T-helper 2 cell treated with Interferon-gamma antibody and Interleukin-4, amounts not matched to agents 5 μg/mL and 100 μg/mL, for 36 hours (primary cell): ENCODE results near the gene RARRES2.

Experiments used
- DNase-seq: peaks from one replicate; pipeline ENCODE4 v3.0.0; 2021; ENCODE audit warnings: low spot score
- H3K27ac Mint-ChIP-seq: one replicate; pipeline ENCODE4 v1.8.0; 2021; ENCODE audit warnings: mild to moderate bottlenecking, mixed read lengths
- H3K27me3 Mint-ChIP-seq: one replicate; pipeline ENCODE4 v1.8.0; 2021; ENCODE audit warnings: low read depth, mixed read lengths
- H3K36me3 Mint-ChIP-seq: one replicate; pipeline ENCODE4 v1.8.0; 2021; ENCODE audit warnings: low read depth, mixed read lengths
- H3K4me1 Mint-ChIP-seq: one replicate; pipeline ENCODE4 v1.8.0; 2021; ENCODE audit warnings: low read depth, mixed read lengths
- H3K4me3 Mint-ChIP-seq: one replicate; pipeline ENCODE4 v1.8.0; 2022; ENCODE audit warnings: mild to moderate bottlenecking, moderate library complexity, mixed read lengths
- H3K9me3 Mint-ChIP-seq: one replicate; pipeline ENCODE4 v1.8.0; 2021; ENCODE audit warnings: mixed read lengths

Gene RARRES2

DNA sequence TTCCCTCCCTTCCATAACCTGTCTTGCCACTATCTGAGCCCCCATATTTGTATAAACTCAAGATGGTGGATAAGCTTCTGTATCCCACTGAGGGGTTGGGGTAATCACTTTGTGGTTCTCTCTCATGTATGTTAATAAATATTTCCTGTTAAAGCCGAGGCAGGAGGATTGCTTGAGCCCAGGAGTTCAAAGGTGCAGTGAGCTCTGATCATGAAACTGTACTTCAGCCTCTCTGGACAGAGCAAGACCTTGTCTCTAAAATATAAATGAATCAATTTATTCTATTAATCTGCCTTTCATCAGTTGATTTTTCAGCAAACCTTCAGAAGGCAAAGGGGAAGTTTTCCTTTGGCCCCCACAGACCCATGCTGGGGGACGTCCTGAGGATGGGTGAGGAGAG, 1.8 kb upstream of the RARRES2 start:
- H3K4me3 Mint-ChIP-seq = no peak overlapping the region
- H3K27me3 Mint-ChIP-seq = peaks cover 54% of the 10 kb centered on the region
- H3K36me3 Mint-ChIP-seq = no peaks in the 10 kb centered on the region
- H3K27ac Mint-ChIP-seq = no peak overlapping the region
- peaks cover 9% of the 10 kb centered on the region for H3K9me3 Mint-ChIP-seq
- no peaks in the 10 kb centered on the region for H3K4me1 Mint-ChIP-seq
- no peak for DNase-seq

GRCh38 chr7:150342121-150342408, 636 bp upstream of the RARRES2 start:
- no peaks in the 10 kb centered on the region for H3K4me1 Mint-ChIP-seq
- no peak overlapping the region for H3K27ac Mint-ChIP-seq
- H3K27me3 Mint-ChIP-seq = peaks cover 54% of the 10 kb centered on the region
- H3K9me3 Mint-ChIP-seq = peaks cover 9% of the 10 kb centered on the region
- DNase-seq = no peak
- no peak overlapping the region for H3K4me3 Mint-ChIP-seq
- H3K36me3 Mint-ChIP-seq = no peaks in the 10 kb centered on the region

GRCh38 chr7:150340875-150341262, 560 bp downstream of the RARRES2 start:
- no peak overlapping the region for H3K4me3 Mint-ChIP-seq
- H3K9me3 Mint-ChIP-seq = peaks cover 9% of the 10 kb centered on the region
- no peak for DNase-seq
- no peaks in the 10 kb centered on the region for H3K36me3 Mint-ChIP-seq
- H3K27ac Mint-ChIP-seq = no peak overlapping the region
- H3K4me1 Mint-ChIP-seq = no peaks in the 10 kb centered on the region
- peaks cover 46% of the 10 kb centered on the region for H3K27me3 Mint-ChIP-seq

- H3K36me3 Mint-ChIP-seq = no peaks in the 10 kb centered on the region
- H3K27me3 Mint-ChIP-seq = peaks cover 45% of the 10 kb centered on the region
- H3K4me3 Mint-ChIP-seq = no peak overlapping the region
- no peak for DNase-seq
- H3K4me1 Mint-ChIP-seq = no peaks in the 10 kb centered on the region
- no peak overlapping the region for H3K27ac Mint-ChIP-seq
- H3K9me3 Mint-ChIP-seq = peaks cover 9% of the 10 kb centered on the region
Measured at GRCh38 chr7:150340024-150340749, 1.2 kb downstream of the RARRES2 start.

- DNase-seq = no peak
- H3K4me1 Mint-ChIP-seq = no peaks in the 10 kb centered on the region
- peaks cover 37% of the 10 kb centered on the region for H3K27me3 Mint-ChIP-seq
- no peaks in the 10 kb centered on the region for H3K36me3 Mint-ChIP-seq
- H3K9me3 Mint-ChIP-seq = peaks cover 9% of the 10 kb centered on the region
- no peak overlapping the region for H3K4me3 Mint-ChIP-seq
- H3K27ac Mint-ChIP-seq = no peak overlapping the region
Measured at GRCh38 chr7:150339409-150339809, 2.0 kb downstream of the RARRES2 start.

GRCh38 chr7:150338166-150338829, 3.1 kb downstream of the RARRES2 start:
- no peak overlapping the region for H3K27ac Mint-ChIP-seq
- H3K4me1 Mint-ChIP-seq = no peaks in the 10 kb centered on the region
- H3K4me3 Mint-ChIP-seq = no peak overlapping the region
- peaks cover 29% of the 10 kb centered on the region for H3K27me3 Mint-ChIP-seq
- DNase-seq = no peak
- no peaks in the 10 kb centered on the region for H3K36me3 Mint-ChIP-seq
- peaks cover under 1% of the 10 kb centered on the region for H3K9me3 Mint-ChIP-seq

DNA sequence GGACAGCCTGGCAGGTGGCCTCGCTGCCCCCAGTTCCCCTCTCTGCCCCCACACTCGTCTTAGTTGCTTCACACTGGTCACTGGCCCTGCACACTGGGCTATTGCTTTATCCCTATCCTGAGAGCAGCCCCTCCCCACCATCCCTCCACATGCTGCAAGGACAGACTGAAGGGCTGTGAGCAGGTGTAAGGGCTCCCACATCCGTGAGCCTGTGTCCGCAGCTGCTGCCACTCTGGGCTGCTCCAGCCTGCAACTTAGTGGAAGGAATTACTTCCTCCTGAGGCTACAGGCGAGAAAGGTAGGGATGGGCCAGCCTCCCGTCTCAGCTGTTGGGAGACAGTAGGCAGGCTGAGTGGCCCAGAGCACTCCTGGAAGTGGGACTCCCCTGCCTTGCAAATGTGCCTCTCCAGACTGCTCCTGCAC, 3.8 kb downstream of the RARRES2 start:
- no peaks in the 10 kb centered on the region for H3K36me3 Mint-ChIP-seq
- no peaks in the 10 kb centered on the region for H3K4me1 Mint-ChIP-seq
- no peak overlapping the region for H3K27ac Mint-ChIP-seq
- no peaks in the 10 kb centered on the region for H3K9me3 Mint-ChIP-seq
- no peak overlapping the region for H3K4me3 Mint-ChIP-seq
- DNase-seq = no peak
- H3K27me3 Mint-ChIP-seq = peaks cover 23% of the 10 kb centered on the region

DNA sequence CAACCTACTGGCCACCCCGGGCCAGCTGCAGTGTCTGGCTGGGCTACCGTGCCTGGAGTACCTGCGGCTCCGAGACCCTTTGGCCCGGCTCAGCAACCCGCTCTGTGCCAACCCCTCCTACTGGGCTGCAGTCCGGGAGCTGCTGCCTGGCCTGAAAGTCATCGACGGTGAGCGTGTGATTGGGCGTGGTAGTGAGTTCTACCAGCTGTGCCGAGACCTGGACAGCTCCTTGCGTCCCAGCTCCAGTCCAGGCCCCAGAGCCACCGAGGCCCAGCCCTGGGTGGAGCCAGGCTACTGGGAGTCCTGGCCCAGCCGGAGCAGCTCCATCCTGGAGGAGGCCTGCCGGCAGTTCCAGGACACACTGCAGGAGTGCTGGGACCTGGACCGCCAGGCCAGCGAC, 4.2 kb downstream of the RARRES2 start:
- H3K36me3 Mint-ChIP-seq = no peaks in the 10 kb centered on the region
- no peak overlapping the region for H3K27ac Mint-ChIP-seq
- H3K27me3 Mint-ChIP-seq = peaks cover 18% of the 10 kb centered on the region

DNA sequence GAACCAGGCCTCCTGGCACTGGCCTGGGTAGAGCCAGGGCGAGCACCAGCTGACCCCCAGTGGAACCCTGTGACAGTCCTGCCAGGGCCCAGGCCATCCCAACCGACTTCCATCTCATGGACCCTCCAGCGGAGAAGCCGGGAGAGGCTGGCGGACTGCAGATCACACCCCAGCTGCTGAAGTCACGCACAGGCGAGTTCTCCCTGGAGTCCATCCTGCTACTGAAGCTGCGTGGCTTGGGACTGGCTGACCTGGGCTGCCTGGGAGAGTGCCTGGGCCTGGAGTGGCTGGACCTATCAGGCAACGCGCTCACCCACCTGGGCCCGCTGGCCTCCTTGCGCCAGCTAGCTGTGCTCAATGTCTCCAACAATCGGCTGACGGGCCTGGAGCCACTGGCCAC, 4.7 kb downstream of the RARRES2 start:
- Mint-ChIP-seq H3K27me3 (peaks cover 14% of the 10 kb centered on the region), H3K27ac (no peak overlapping the region), H3K9me3 (no peaks in the 10 kb centered on the region), H3K4me1 (no peaks in the 10 kb centered on the region), H3K4me3 (no peak overlapping the region), H3K36me3 (no peaks in the 10 kb centered on the region)
- no peak for DNase-seq

More for the DNA sequence above, 4.2 kb downstream of the RARRES2 start:
- H3K4me3 Mint-ChIP-seq = no peak overlapping the region
- no peak for DNase-seq
- no peaks in the 10 kb centered on the region for H3K4me1 Mint-ChIP-seq
- H3K9me3 Mint-ChIP-seq = no peaks in the 10 kb centered on the region

DNA sequence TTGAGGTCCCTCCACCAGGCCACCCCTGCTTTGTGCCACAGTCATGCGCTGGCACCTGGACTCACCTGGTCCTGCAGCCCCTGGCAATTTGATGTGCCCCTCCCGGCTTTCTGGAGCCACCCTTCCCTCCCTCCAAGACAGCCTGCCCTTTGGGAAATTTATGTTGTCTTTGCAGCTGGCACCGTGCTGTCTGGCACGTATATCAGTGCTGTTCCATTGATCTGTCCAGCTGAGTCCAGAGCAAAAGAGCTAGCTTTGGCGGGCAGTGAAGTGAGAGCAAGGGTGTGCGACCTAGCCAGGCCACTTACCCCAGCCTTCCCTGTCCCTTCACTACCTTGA, 5.7 kb downstream of the RARRES2 start:
- peaks cover 2% of the 10 kb centered on the region for H3K36me3 Mint-ChIP-seq
- no peaks in the 10 kb centered on the region for H3K9me3 Mint-ChIP-seq
- DNase-seq = no peak
- H3K4me3 Mint-ChIP-seq = no peak overlapping the region
- no peaks in the 10 kb centered on the region for H3K4me1 Mint-ChIP-seq
- no peak overlapping the region for H3K27ac Mint-ChIP-seq
- peaks cover 9% of the 10 kb centered on the region for H3K27me3 Mint-ChIP-seq

DNA sequence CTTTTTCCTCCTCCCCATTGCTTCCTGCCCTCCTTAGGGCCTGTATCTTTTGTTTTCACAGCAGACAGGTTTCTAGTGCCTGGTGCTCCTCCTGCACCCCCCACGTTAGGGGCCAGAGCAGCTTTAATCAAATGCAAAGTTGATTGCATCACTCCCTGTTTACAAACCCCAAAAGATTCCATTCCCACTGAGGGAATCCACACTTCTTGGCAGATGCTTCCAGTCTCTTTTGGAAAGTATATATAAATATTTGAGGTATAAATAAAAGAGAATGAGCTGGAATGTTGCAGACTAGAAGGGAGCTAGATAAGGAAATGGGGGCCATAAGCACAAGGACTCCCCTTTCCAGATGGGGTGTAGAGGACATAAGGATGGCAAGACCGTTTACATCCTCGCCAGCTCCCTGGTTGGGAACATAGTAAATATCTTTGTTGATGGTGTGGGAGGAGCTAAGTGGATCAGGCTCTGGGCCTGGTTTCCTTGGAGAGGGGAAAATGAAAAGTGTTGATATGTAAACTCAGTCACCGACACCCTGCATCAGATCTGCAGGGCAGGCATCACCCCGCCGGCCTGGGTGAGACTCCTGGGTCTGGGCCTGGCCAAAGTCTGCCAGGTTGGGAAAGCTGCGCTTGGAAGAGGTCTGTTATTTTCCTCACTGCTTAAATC, 6.2 kb downstream of the RARRES2 start:
- no peaks in the 10 kb centered on the region for H3K9me3 Mint-ChIP-seq
- peaks cover 6% of the 10 kb centered on the region for H3K27me3 Mint-ChIP-seq
- no peak overlapping the region for H3K4me3 Mint-ChIP-seq
- peaks cover 2% of the 10 kb centered on the region for H3K36me3 Mint-ChIP-seq
- H3K27ac Mint-ChIP-seq = no peak overlapping the region
- DNase-seq = no peak
- no peaks in the 10 kb centered on the region for H3K4me1 Mint-ChIP-seq

DNA sequence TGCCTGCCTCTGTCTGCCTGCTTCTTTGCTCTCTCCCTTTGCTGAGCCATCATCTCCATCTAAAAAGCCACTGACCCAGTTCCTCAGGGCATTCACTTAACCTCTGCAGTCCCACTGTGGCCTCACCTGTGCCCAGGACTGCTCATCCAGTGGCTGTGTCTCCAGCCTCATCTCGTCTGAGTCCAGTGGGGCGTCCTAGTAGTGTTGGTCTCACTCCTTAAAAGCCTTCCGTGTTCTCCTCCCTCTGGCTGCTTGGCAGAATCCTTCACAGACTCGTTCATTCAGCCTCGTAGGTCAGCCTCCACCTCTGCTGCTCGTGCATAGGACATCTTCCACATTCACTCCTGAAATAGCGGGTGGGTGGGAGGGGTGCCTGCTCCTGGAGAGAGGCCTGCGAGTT, 7.3 kb downstream of the RARRES2 start:
- Mint-ChIP-seq H3K9me3 (no peaks in the 10 kb centered on the region), H3K36me3 (peaks cover 4% of the 10 kb centered on the region), H3K4me3 (no peak overlapping the region), H3K27me3 (no peaks in the 10 kb centered on the region), H3K4me1 (no peaks in the 10 kb centered on the region), H3K27ac (no peak overlapping the region)
- DNase-seq = no peak

- Mint-ChIP-seq H3K36me3 (peaks cover 5% of the 10 kb centered on the region), H3K27me3 (no peaks in the 10 kb centered on the region), H3K4me1 (no peaks in the 10 kb centered on the region), H3K27ac (no peak overlapping the region), H3K9me3 (no peaks in the 10 kb centered on the region), H3K4me3 (no peak overlapping the region)
- no peak for DNase-seq
Measured at GRCh38 chr7:150333659-150334058, 7.8 kb downstream of the RARRES2 start.

GRCh38 chr7:150332852-150333635, 8.4 kb downstream of the RARRES2 start:
- H3K27me3 Mint-ChIP-seq = no peaks in the 10 kb centered on the region
- H3K36me3 Mint-ChIP-seq = peaks cover 5% of the 10 kb centered on the region
- no peak overlapping the region for H3K4me3 Mint-ChIP-seq
- no peaks in the 10 kb centered on the region for H3K4me1 Mint-ChIP-seq
- DNase-seq = no peak
- H3K27ac Mint-ChIP-seq = no peak overlapping the region
- H3K9me3 Mint-ChIP-seq = no peaks in the 10 kb centered on the region
